Keratinocyte (primary cell): ENCODE measurements around the gene PVRIG. TPM values are rescaled to one million over a fixed set of nuclear protein-coding genes. Genes with fewer than 3 reads are reported as not detected.

ENCODE experiments used
- DNase-seq: peaks from one replicate; pipeline ENCODE4 v3.0.0-alpha.2; 2011; ENCODE audit warnings: low read depth, missing footprints, low spot score
- FAIRE-seq: peaks from 2 replicates; lab custom pipeline; 2011; peaks lifted over from hg19 to GRCh38; lab: Jason Lieb, UNC
- H2AFZ ChIP-seq: 2 replicates; pipeline ENCODE4 v1.6.0; 2012; ENCODE audit warnings: low read length, control low read depth, inconsistent platforms; ENCODE audit not compliant: control insufficient read depth
- H3K27ac ChIP-seq: 2 replicates; pipeline ENCODE4 v1.5.1; 2011; ENCODE audit warnings: low read length; ENCODE audit not compliant: control insufficient read depth, insufficient read depth
- H3K27me3 ChIP-seq: 3 replicates; pipeline ENCODE4 v1.6.0; 2011; ENCODE audit warnings: low read length; ENCODE audit not compliant: control insufficient read depth, insufficient read depth; ENCODE audit errors: extremely low read depth
- H3K36me3 ChIP-seq, 2 experiments: 2 replicates in 1 of 2; 3 replicates in 1 of 2; pipeline ENCODE4 v1.5.1; 2011; ENCODE audit warnings: low read length in 2 of 2, mild to moderate bottlenecking in 1 of 2; ENCODE audit not compliant: control insufficient read depth in 2 of 2, insufficient read depth in 2 of 2; ENCODE audit errors: extremely low read depth in 1 of 2
- H3K4me1 ChIP-seq: 3 replicates; pipeline ENCODE4 v1.5.1; 2011; ENCODE audit warnings: low read length; ENCODE audit not compliant: control insufficient read depth, insufficient read depth; ENCODE audit errors: extremely low read depth
- H3K4me2 ChIP-seq: 3 replicates; pipeline ENCODE4 v1.6.0; 2011; ENCODE audit warnings: low read depth, low read length; ENCODE audit not compliant: control insufficient read depth, insufficient read depth; ENCODE audit errors: extremely low read depth
- H3K4me3 ChIP-seq, 3 experiments: fragments of 200-600 bp in 1 of 3; sonication (generic) in 1 of 3; 2 replicates in 2 of 3; 3 replicates in 1 of 3; pipeline ENCODE4 v1.5.1; 2011 to 2016; ENCODE audit warnings: low read length in 3 of 3, mild to moderate bottlenecking in 3 of 3, control low read depth in 2 of 3, inconsistent platforms in 1 of 3, low read depth in 1 of 3, mixed read lengths in 1 of 3, mixed run types in 1 of 3, moderate library complexity in 1 of 3; ENCODE audit not compliant: control insufficient read depth in 2 of 3, insufficient read depth in 2 of 3; ENCODE audit errors: extremely low read depth in 1 of 3
- H3K79me2 ChIP-seq: 2 replicates; pipeline ENCODE4 v1.6.0; 2012; ENCODE audit warnings: low read length; ENCODE audit not compliant: control insufficient read depth, insufficient read depth
- H3K9ac ChIP-seq: 3 replicates; pipeline ENCODE4 v1.6.0; 2011; ENCODE audit warnings: low read length; ENCODE audit not compliant: control insufficient read depth, insufficient read depth; ENCODE audit errors: extremely low read depth
- H3K9me1 ChIP-seq: 3 replicates; pipeline ENCODE4 v1.6.0; 2011; ENCODE audit warnings: low read length; ENCODE audit not compliant: control insufficient read depth, insufficient read depth; ENCODE audit errors: extremely low read depth
- H3K9me3 ChIP-seq: 2 replicates; pipeline ENCODE4 v1.5.1; 2012; ENCODE audit warnings: low read depth, low read length; ENCODE audit not compliant: control insufficient read depth
- H4K20me1 ChIP-seq: 3 replicates; pipeline ENCODE4 v1.6.0; 2011; ENCODE audit warnings: low read length; ENCODE audit not compliant: control insufficient read depth, insufficient read depth; ENCODE audit errors: extremely low read depth
- EZH2 ChIP-seq: IDR thresholded peaks from one replicate; pipeline ENCODE4 v1.6.1; 2012; ENCODE audit warnings: inconsistent platforms, mild to moderate bottlenecking, low read length, moderate library complexity
- dilution Hi-C: fragments of 300-500 bp; cut with MboI; formaldehyde crosslinking; loops from one replicate; pipeline ENCODE4 v1.7.0; 2020; ENCODE audit warnings: low sequenced_read_pairs; ENCODE audit not compliant: extremely low pct_ligation_motif_present
- polyA plus RNA-seq, 5 experiments: library from polyadenylated mRNA; depleted of rRNA in 3 of 5; stranded (reverse) in 3 of 5; stranded (forward) in 1 of 5; unstranded in 1 of 5; fragments of >200 nt; gene quantifications; 1 replicate in 1 of 5; 2 replicates in 3 of 5; 3 replicates in 1 of 5; pipeline versions ENCODE4 v1.2.1 to v1.2.3, GENCODE V29; 2011 to 2012; ENCODE audit warnings: missing spikeins in 2 of 5, low read depth in 1 of 5, low replicate concordance in 1 of 5
- TF ChIP-seq, protein P1 (sequence below), 3 experiments: IDR thresholded peaks in 1 of 3; conservative IDR thresholded peaks in 1 of 3; optimal IDR thresholded peaks in 1 of 3; 2 replicates in 2 of 3; 3 replicates in 1 of 3; pipeline versions ENCODE3 to v1.5.1; 2011; ENCODE audit warnings: low read length in 3 of 3, mild to moderate bottlenecking in 3 of 3, moderate library complexity in 2 of 3, control low read depth in 1 of 3, inconsistent platforms in 1 of 3; ENCODE audit not compliant: insufficient read depth in 2 of 3; ENCODE audit errors: extremely low read depth in 1 of 3

Gene PVRIG
- polyA plus RNA-seq, 1 donor (not counting 4 experiments of a cell fraction or from before 2014, with no cell fraction given) = 0.41 TPM

GRCh38 chr7:100185726-100186125, 34.0 kb upstream of the PVRIG start:
- Histone ChIP-seq H3K27me3 (no peaks in the 10 kb centered on the region), H3K4me1 (no peaks in the 10 kb centered on the region), H3K36me3 (no peaks in the 10 kb centered on the region), H3K9me3 (no peaks in the 10 kb centered on the region), H3K9ac (no peak overlapping the region), H4K20me1 (no peaks in the 10 kb centered on the region), H3K4me2 (no peak overlapping the region), H3K9me1 (no peaks in the 10 kb centered on the region), H2AFZ (no peak overlapping the region), H3K79me2 (no peaks in the 10 kb centered on the region), H3K4me3 (no peak overlapping the region), H3K27ac (no peak overlapping the region)
- TF ChIP-seq, protein P1, sequence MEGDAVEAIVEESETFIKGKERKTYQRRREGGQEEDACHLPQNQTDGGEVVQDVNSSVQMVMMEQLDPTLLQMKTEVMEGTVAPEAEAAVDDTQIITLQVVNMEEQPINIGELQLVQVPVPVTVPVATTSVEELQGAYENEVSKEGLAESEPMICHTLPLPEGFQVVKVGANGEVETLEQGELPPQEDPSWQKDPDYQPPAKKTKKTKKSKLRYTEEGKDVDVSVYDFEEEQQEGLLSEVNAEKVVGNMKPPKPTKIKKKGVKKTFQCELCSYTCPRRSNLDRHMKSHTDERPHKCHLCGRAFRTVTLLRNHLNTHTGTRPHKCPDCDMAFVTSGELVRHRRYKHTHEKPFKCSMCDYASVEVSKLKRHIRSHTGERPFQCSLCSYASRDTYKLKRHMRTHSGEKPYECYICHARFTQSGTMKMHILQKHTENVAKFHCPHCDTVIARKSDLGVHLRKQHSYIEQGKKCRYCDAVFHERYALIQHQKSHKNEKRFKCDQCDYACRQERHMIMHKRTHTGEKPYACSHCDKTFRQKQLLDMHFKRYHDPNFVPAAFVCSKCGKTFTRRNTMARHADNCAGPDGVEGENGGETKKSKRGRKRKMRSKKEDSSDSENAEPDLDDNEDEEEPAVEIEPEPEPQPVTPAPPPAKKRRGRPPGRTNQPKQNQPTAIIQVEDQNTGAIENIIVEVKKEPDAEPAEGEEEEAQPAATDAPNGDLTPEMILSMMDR (optimal IDR thresholded peaks at IDR 0.05 in 1 of 3, IDR thresholded peaks at IDR 0.05 in 1 of 3, conservative IDR thresholded peaks at IDR 0.05 in 1 of 3; ENCODE audit: extremely low read depth in 1 of 3, insufficient read depth in 2 of 3, low read length in 3 of 3) = no peak
- TF ChIP-seq EZH2 = no peak
- FAIRE-seq = no peak
- no peak for DNase-seq
- dilution Hi-C loops = no loop called here

DNA sequence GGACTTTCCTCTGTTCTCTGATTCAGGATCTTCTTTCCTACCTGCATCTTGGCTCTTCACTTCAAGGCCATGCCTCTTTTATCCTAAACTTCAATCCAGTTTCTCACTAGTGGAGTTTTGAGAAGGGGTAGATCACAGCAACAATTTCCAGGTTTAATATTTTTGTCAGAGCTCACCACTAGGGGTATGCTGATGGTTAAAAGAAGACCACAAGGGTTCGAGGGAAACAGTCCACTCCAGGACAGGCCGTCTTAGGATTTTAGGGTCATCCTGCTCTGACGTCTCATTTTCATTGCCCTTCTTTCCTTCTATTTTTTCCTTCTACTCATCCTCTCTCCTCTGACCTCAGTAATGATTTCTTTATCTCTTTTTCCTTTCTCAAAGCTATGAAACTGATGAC, 30.7 kb upstream of the PVRIG start:
- Histone ChIP-seq H3K36me3 (no peaks in the 10 kb centered on the region), H2AFZ (no peak overlapping the region), H3K27me3 (no peaks in the 10 kb centered on the region), H3K79me2 (no peaks in the 10 kb centered on the region), H3K4me1 (no peaks in the 10 kb centered on the region), H3K4me3 (no peak overlapping the region), H3K9ac (no peak overlapping the region), H3K9me3 (no peaks in the 10 kb centered on the region), H3K4me2 (no peak overlapping the region), H4K20me1 (no peaks in the 10 kb centered on the region), H3K27ac (no peak overlapping the region), H3K9me1 (no peaks in the 10 kb centered on the region)
- TF ChIP-seq, protein P1 (optimal IDR thresholded peaks at IDR 0.05 in 1 of 3, IDR thresholded peaks at IDR 0.05 in 1 of 3, conservative IDR thresholded peaks at IDR 0.05 in 1 of 3; ENCODE audit: extremely low read depth in 1 of 3, insufficient read depth in 2 of 3, low read length in 3 of 3) = peak in 1 of 3 experiments; percentile 9
- TF ChIP-seq EZH2 = no peak
- FAIRE-seq = no peak
- DNase-seq = no peak
- dilution Hi-C loops = no loop called here
